ENCODE data around the gene SLC39A3.

Gene SLC39A3

GRCh38 chr19:2701361-2702169 lies 38.3 kb downstream of the SLC39A3 start:
- no peak for DNase-seq

DNA sequence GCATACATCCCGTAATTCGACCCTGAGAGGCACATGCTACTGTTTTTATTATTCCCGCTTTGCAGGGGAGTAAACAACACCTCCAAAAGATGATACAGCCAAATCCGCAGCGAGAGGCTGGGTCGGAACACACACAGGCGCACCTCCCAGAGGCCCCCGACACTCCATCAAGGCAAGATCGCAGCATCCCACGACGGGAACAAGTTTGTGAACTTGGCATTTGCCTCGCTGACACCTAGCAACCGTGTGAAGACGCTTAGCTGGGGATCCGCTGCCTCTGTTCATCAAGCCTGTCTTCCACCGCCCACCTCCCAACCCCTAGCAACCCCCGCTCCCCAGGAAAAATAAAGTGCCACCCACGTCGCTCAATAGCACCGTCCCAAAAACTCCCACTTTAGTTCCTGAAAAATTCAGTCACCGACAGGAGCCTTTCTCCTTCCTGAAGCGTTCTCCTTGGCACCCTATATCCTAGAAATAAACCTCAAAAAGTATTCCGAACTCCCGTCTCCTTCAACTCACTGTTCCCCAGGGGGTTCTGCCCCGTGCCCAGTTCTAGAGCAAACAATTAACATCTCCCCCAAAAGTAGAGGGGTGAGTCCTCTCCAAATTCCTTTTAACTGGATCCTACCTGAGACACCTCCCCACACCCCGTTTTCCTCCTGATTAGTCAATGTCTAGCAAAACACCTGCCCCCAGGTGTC lies 39.0 kb downstream of the SLC39A3 start:
- no peak for DNase-seq

DNA sequence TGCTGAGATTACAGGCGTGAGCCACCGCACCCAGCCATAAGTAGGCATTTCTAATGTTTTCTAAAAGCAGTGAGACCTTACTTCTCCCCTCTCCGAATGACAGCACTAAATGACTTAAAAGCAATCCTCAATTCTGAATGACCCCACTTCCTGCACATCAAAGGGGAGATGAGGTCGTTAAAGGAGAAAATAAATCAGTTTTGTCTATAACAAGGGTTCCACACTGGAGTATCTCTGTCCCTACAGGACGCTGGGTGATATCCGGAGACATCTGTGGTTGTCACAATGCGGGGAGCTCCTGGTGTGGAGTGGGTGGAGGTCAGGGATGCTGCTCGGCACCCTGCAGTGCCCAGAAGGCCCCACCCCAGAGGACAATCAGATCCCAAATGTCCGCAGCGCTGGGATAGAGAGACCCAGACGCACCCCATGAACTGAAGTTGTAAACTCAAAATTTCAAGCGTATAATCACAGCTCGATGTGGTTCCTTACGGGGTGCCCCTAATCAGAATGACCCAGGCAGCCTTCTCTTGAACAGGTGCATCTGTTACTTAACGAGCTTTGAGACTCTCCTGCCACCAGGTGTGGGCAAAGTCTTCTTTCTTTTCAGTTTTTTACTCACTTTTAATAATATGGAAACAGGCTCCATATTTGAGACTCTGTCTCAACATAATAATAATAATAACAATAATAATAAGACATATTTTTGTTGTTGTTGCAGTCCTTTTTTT lies 40.2 kb downstream of the SLC39A3 start:
- DNase-seq, result no peak

- DNase-seq, result no peak
Measured at GRCh38 chr19:2694196-2694595, 45.6 kb downstream of the SLC39A3 start.

- DNase-seq, result no peak
Measured at GRCh38 chr19:2693492-2694160, 46.2 kb downstream of the SLC39A3 start.

GRCh38 chr19:2691951-2692350 lies 47.9 kb downstream of the SLC39A3 start:
- DNase-seq, result no peak

- DNase-seq, result no peak
Measured at GRCh38 chr19:2690856-2691255, 49.0 kb downstream of the SLC39A3 start.

GRCh38 chr19:2686360-2686759 lies 53.5 kb downstream of the SLC39A3 start:
- no peak for DNase-seq

DNA sequence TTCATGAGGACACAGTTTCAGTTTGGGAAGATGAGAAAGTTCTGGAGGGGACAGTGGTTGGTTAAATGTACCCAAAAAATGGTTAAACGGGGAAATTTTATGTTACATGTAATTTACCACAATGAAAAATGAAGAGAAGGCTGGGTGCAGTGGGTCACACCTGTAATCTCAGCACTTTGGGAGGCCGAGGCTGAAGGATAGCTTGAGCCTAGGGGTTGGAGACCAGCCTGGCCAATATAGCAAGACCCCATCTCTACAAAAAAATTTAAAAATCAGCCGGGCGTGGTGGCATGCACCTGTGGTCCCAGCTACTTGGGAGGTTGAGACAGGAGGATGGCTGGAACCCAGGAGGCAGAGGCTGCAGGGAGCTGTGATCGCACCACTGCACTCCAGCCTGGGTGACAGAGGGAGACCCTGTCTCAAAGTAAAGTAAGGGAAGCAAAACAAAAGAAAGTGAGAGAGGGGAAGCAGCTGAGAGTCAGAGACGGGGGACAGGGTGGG lies 54.6 kb downstream of the SLC39A3 start:
- no peak for DNase-seq

DNA sequence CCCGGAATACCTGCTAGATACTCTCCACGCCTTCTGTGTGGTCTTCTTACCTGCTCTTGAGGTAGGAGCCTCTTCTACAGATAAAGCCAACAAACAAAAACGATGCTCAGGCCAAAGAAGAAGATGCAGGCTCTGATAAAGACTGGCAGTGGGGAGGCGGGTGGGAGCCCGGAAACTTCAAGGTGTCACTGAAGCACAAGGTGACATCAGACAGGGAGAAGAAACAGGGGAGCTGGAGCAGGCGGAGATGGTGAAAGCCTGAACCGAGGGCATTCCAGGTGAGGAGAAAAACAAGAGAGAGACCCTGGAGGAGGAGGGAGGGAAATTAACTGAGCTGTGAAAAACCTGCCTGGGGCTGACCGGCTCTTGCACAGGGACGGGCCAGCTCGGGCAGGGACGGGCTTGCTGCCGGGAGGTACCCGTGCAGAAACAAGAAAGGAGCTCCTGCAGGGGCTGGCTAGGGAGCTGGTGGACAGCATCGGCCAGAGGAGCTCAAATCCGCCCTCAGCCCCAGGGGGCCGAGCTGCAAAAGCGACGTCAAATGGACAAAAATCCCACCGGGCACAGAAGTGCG lies 56.3 kb downstream of the SLC39A3 start:
- no peak for DNase-seq
